Measurements from ENCODE around the gene HEATR3. TPM values are rescaled to one million over a fixed set of nuclear protein-coding genes. Genes with fewer than 3 reads are reported as not detected.

HEATR3 gene
- total RNA-seq, 2 donors from 2014 or later: 5.6 to 11.7 TPM

GRCh38 chr16:50037662-50038220 is 28.0 kb upstream of the HEATR3 start:
- Histone ChIP-seq H3K4me3 (no peak overlapping the region), H3K4me1 (no peaks in the 10 kb centered on the region), H3K36me3 (peaks cover 26% of the 10 kb centered on the region), H3K9me3 (no peaks in the 10 kb centered on the region), H3K27ac (no peak overlapping the region), H3K27me3 (no peaks in the 10 kb centered on the region)
- no peak for TF ChIP-seq CTCF (IDR thresholded peaks at IDR 0.05)
- DNase-seq (ENCODE audit: low spot score): no peak

GRCh38 chr16:50038286-50038685 is 27.5 kb upstream of the HEATR3 start:
- no peak overlapping the region for H3K4me3 ChIP-seq
- H3K36me3 ChIP-seq: peaks cover 22% of the 10 kb centered on the region
- TF ChIP-seq CTCF (IDR thresholded peaks at IDR 0.05): no peak
- H3K9me3 ChIP-seq: no peaks in the 10 kb centered on the region
- no peak overlapping the region for H3K27ac ChIP-seq
- H3K4me1 ChIP-seq: no peaks in the 10 kb centered on the region
- no peaks in the 10 kb centered on the region for H3K27me3 ChIP-seq
- no peak for DNase-seq (ENCODE audit: low spot score)

- Histone ChIP-seq H3K27me3 (no peaks in the 10 kb centered on the region), H3K9me3 (no peaks in the 10 kb centered on the region), H3K36me3 (peaks cover 18% of the 10 kb centered on the region), H3K27ac (peak overlapping the region in 1 of 2 donors; percentile 45), H3K4me1 (no peaks in the 10 kb centered on the region), H3K4me3 (no peak overlapping the region)
- peak; percentile 61 for DNase-seq (ENCODE audit: low spot score)
- TF ChIP-seq CTCF (IDR thresholded peaks at IDR 0.05): no peak
These were observed 26.8 kb upstream of the HEATR3 start for GRCh38 chr16:50038756-50039529.

GRCh38 chr16:50040018-50040417 is 25.8 kb upstream of the HEATR3 start:
- Histone ChIP-seq H3K4me3 (no peak overlapping the region), H3K27me3 (no peaks in the 10 kb centered on the region), H3K4me1 (no peaks in the 10 kb centered on the region), H3K27ac (no peak overlapping the region), H3K36me3 (peaks cover 18% of the 10 kb centered on the region), H3K9me3 (no peaks in the 10 kb centered on the region)
- no peak for DNase-seq (ENCODE audit: low spot score)
- no peak for TF ChIP-seq CTCF (IDR thresholded peaks at IDR 0.05)

GRCh38 chr16:50040710-50041109 is 25.1 kb upstream of the HEATR3 start:
- Histone ChIP-seq H3K4me1 (no peaks in the 10 kb centered on the region), H3K27ac (no peak overlapping the region), H3K36me3 (peaks cover 17% of the 10 kb centered on the region), H3K27me3 (no peaks in the 10 kb centered on the region), H3K4me3 (no peak overlapping the region), H3K9me3 (no peaks in the 10 kb centered on the region)
- TF ChIP-seq CTCF (IDR thresholded peaks at IDR 0.05): no peak
- no peak for DNase-seq (ENCODE audit: low spot score)
